ENCODE results near the gene SBNO2. TPM values are rescaled to one million over a fixed set of nuclear protein-coding genes. Genes with fewer than 3 reads are reported as not detected.

The SBNO2 gene
- total and polyA plus RNA-seq, 9 of the 15 experiments (the other 6 are each of a cell fraction or from before 2014, with no cell fraction given), result 0.01 to 46.2 (median 6.7) TPM

DNA sequence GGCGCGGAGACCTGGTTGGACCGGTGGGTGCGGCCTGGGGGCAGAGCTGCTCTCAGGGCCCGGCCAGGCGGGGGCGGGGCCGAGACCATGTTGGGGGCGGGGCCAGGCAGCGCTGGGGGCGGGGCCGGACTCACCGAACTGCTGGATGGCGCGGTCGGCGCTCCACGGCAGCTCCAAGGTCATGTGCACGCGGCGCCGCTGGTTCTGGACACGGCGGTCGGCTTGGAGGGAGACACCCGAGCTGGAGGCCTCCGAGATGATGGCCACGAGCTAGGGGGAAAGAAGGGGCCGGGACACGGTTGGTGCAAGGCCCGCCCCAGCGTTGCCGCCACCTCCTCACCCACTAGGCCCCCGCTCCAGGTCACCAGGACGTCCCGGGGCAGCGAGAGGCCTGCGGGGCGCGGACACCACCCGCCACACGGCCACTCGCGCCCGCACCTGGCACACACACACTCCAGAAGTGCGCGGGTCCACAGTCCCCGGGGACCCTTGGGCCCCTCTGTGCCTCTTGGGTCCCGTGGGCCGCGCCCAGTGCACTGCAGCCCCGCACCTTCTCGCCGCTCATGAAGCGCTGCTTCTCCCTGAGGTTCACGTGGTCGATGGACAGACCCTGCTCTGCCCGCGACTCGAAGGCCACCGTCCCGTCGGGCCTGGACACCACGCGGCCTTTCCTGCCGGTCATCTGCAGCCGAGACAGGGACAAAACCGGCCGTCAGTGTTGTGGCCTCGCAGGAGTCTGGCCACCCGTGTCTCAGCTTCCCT, 61.6 kb downstream of the SBNO2 start (continued):
- TF ChIP-seq MAZ (CRISPR knock-in tag; conservative IDR thresholded peaks at IDR 0.05 in 1 of 2, IDR thresholded peaks at IDR 0.05 in 1 of 2) (peak in 1 of 2 experiments; percentile 50; a peak in 1 of 4 replicates), ZNF311 (CRISPR knock-in tag; IDR thresholded peaks at IDR 0.05) (no peak), ETV1 (tag; conservative IDR thresholded peaks at IDR 0.05; ENCODE audit: low read depth) (no peak), HDAC6 (IDR thresholded peaks at IDR 0.05; ENCODE audit: low read depth, low read length) (no peak), ZFPM2 (CRISPR knock-in tag; IDR thresholded peaks at IDR 0.05) (no peak), GABPB1 (CRISPR knock-in tag; IDR thresholded peaks at IDR 0.05) (peak; percentile 31; the same call in 1 of the 2 replicates), ZNF3 (CRISPR knock-in tag; IDR thresholded peaks at IDR 0.05) (no peak), HDAC8 (tag; IDR thresholded peaks at IDR 0.05) (no peak), SIX5 (IDR thresholded peaks at IDR 0.05; ENCODE audit: borderline replicate concordance in 1 of 2, insufficient read depth in 1 of 2, low read depth in 1 of 2, low read length in 2 of 2) (no peak), IFI16 (CRISPR knock-in tag; IDR thresholded peaks at IDR 0.05) (no peak), PHTF2 (CRISPR knock-in tag; IDR thresholded peaks at IDR 0.05) (no peak)
- TF ChIP-seq, protein P1, sequence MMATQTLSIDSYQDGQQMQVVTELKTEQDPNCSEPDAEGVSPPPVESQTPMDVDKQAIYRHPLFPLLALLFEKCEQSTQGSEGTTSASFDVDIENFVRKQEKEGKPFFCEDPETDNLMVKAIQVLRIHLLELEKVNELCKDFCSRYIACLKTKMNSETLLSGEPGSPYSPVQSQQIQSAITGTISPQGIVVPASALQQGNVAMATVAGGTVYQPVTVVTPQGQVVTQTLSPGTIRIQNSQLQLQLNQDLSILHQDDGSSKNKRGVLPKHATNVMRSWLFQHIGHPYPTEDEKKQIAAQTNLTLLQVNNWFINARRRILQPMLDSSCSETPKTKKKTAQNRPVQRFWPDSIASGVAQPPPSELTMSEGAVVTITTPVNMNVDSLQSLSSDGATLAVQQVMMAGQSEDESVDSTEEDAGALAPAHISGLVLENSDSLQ (IDR thresholded peaks at IDR 0.05), result no peak
- TF ChIP-seq, protein P2, sequence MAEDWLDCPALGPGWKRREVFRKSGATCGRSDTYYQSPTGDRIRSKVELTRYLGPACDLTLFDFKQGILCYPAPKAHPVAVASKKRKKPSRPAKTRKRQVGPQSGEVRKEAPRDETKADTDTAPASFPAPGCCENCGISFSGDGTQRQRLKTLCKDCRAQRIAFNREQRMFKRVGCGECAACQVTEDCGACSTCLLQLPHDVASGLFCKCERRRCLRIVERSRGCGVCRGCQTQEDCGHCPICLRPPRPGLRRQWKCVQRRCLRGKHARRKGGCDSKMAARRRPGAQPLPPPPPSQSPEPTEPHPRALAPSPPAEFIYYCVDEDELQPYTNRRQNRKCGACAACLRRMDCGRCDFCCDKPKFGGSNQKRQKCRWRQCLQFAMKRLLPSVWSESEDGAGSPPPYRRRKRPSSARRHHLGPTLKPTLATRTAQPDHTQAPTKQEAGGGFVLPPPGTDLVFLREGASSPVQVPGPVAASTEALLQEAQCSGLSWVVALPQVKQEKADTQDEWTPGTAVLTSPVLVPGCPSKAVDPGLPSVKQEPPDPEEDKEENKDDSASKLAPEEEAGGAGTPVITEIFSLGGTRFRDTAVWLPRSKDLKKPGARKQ (CRISPR knock-in tag; IDR thresholded peaks at IDR 0.05), result peak; percentile 58; the same call in 1 of the 2 replicates
- TF ChIP-seq, protein P3, sequence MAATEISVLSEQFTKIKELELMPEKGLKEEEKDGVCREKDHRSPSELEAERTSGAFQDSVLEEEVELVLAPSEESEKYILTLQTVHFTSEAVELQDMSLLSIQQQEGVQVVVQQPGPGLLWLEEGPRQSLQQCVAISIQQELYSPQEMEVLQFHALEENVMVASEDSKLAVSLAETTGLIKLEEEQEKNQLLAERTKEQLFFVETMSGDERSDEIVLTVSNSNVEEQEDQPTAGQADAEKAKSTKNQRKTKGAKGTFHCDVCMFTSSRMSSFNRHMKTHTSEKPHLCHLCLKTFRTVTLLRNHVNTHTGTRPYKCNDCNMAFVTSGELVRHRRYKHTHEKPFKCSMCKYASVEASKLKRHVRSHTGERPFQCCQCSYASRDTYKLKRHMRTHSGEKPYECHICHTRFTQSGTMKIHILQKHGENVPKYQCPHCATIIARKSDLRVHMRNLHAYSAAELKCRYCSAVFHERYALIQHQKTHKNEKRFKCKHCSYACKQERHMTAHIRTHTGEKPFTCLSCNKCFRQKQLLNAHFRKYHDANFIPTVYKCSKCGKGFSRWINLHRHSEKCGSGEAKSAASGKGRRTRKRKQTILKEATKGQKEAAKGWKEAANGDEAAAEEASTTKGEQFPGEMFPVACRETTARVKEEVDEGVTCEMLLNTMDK (IDR thresholded peaks at IDR 0.05; ENCODE audit: borderline replicate concordance, insufficient read depth, low read depth, low read length, poor library complexity, severe bottlenecking), result no peak
- TF ChIP-seq, protein P4, sequence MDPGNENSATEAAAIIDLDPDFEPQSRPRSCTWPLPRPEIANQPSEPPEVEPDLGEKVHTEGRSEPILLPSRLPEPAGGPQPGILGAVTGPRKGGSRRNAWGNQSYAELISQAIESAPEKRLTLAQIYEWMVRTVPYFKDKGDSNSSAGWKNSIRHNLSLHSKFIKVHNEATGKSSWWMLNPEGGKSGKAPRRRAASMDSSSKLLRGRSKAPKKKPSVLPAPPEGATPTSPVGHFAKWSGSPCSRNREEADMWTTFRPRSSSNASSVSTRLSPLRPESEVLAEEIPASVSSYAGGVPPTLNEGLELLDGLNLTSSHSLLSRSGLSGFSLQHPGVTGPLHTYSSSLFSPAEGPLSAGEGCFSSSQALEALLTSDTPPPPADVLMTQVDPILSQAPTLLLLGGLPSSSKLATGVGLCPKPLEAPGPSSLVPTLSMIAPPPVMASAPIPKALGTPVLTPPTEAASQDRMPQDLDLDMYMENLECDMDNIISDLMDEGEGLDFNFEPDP (CRISPR knock-in tag; IDR thresholded peaks at IDR 0.05), result no peak
- TF ChIP-seq, protein P5, sequence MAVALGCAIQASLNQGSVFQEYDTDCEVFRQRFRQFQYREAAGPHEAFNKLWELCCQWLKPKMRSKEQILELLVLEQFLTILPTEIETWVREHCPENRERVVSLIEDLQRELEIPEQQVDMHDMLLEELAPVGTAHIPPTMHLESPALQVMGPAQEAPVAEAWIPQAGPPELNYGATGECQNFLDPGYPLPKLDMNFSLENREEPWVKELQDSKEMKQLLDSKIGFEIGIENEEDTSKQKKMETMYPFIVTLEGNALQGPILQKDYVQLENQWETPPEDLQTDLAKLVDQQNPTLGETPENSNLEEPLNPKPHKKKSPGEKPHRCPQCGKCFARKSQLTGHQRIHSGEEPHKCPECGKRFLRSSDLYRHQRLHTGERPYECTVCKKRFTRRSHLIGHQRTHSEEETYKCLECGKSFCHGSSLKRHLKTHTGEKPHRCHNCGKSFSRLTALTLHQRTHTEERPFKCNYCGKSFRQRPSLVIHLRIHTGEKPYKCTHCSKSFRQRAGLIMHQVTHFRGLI (CRISPR knock-in tag; IDR thresholded peaks at IDR 0.05), result no peak
